Right atrium auricular region (tissue), 2 donors: ENCODE measurements around the gene BMPR1A. TPM values are rescaled to one million over a fixed set of nuclear protein-coding genes. Genes with fewer than 3 reads are reported as not detected.
A peak's percentile ranks its signal among the peaks of the same experiment; 100 is the strongest.

Experiments
- DNase-seq: peaks from one replicate; pipeline ENCODE4 v3.0.0-alpha.2; 2019; ENCODE audit warnings: low spot score
- H3K27ac ChIP-seq, 2 donors: fragments of 200-600 bp; sonication (generic); 1 replicate in 1 of 2; 2 replicates in 1 of 2; pipeline ENCODE4 v1.5.1; 2016 to 2019
- H3K27me3 ChIP-seq, 2 donors: fragments of 200-600 bp; sonication (generic); one replicate each; pipeline versions ENCODE4 v1.5.1 to v1.6.0; 2017 to 2019
- H3K36me3 ChIP-seq: fragments of 200-600 bp; sonication (generic); one replicate; pipeline ENCODE4 v1.5.1; 2016
- H3K4me1 ChIP-seq, 2 donors: fragments of 200-600 bp; sonication (generic); one replicate each; pipeline versions ENCODE4 v1.5.1 to v1.6.0; 2017 to 2019
- H3K4me3 ChIP-seq, 2 donors: fragments of 200-600 bp; sonication (generic); 1 replicate in 1 of 2; 2 replicates in 1 of 2; pipeline ENCODE4 v1.5.1; 2017 to 2019; ENCODE audit warnings: mild to moderate bottlenecking in 1 of 2, moderate library complexity in 1 of 2
- H3K9me3 ChIP-seq, 2 donors: fragments of 200-600 bp; sonication (generic); one replicate each; pipeline ENCODE4 v1.5.1; 2019
- CTCF ChIP-seq, 2 donors: fragments of 200-600 bp; sonication (generic); IDR thresholded peaks; one replicate each; pipeline ENCODE4 v1.5.1; 2019; ENCODE audit warnings: antibody characterized with exemption in 2 of 2
- total RNA-seq, 2 donors: library from RNA; depleted of rRNA; stranded (reverse); fragments of >200 nt; gene quantifications; one replicate each; pipeline ENCODE4 v1.1.0, GENCODE V29; 2016

Gene BMPR1A
- total RNA-seq, 2 donors from 2014 or later = 28.6 to 41.2 TPM

- no peak for TF ChIP-seq CTCF (IDR thresholded peaks at IDR 0.05)
These were observed 122.7 kb downstream of the BMPR1A start for GRCh38 chr10:86878983-86879713.

GRCh38 chr10:86880971-86881370 is 124.6 kb downstream of the BMPR1A start:
- no peak overlapping the region for H3K27ac ChIP-seq
- no peak for DNase-seq
- no peak overlapping the region for H3K4me3 ChIP-seq
- no peaks in the 10 kb centered on the region for H3K27me3 ChIP-seq
- H3K9me3 ChIP-seq = no peaks in the 10 kb centered on the region
- H3K4me1 ChIP-seq = peaks cover 0 to 10% of the 10 kb centered on the region in 2 donors
- H3K36me3 ChIP-seq = peaks cover 6% of the 10 kb centered on the region
- no peak for TF ChIP-seq CTCF (IDR thresholded peaks at IDR 0.05)

More at GRCh38 chr10:86878983-86879713, 122.7 kb downstream of the BMPR1A start:
- Histone ChIP-seq H3K4me1 (peaks cover 0 to 10% of the 10 kb centered on the region in 2 donors), H3K27ac (no peak overlapping the region), H3K36me3 (peaks cover 6% of the 10 kb centered on the region), H3K27me3 (no peaks in the 10 kb centered on the region), H3K9me3 (no peaks in the 10 kb centered on the region), H3K4me3 (no peak overlapping the region)
- DNase-seq = no peak

GRCh38 chr10:86888585-86889381 is 132.4 kb downstream of the BMPR1A start:
- H3K27ac ChIP-seq = peak overlapping the region; percentile 69 to 82
- no peak for DNase-seq
- peaks cover 5% of the 10 kb centered on the region for H3K36me3 ChIP-seq
- H3K4me1 ChIP-seq = peaks cover 0 to 30% of the 10 kb centered on the region in 2 donors
- no peak overlapping the region for H3K4me3 ChIP-seq
- TF ChIP-seq CTCF (IDR thresholded peaks at IDR 0.05) = no peak
- no peaks in the 10 kb centered on the region for H3K9me3 ChIP-seq
- H3K27me3 ChIP-seq = no peaks in the 10 kb centered on the region

GRCh38 chr10:86889997-86890396 is 133.6 kb downstream of the BMPR1A start:
- H3K36me3 ChIP-seq = peaks cover 5% of the 10 kb centered on the region
- peaks cover 0 to 30% of the 10 kb centered on the region in 2 donors for H3K4me1 ChIP-seq
- no peaks in the 10 kb centered on the region for H3K9me3 ChIP-seq
- H3K4me3 ChIP-seq = no peak overlapping the region
- H3K27me3 ChIP-seq = no peaks in the 10 kb centered on the region
- peak overlapping the region in 1 of 2 donors; percentile 82 for H3K27ac ChIP-seq
- no peak for DNase-seq
- TF ChIP-seq CTCF (IDR thresholded peaks at IDR 0.05) = no peak

GRCh38 chr10:86898511-86898910 is 142.1 kb downstream of the BMPR1A start:
- H3K4me1 ChIP-seq = peaks cover 0 to 11% of the 10 kb centered on the region in 2 donors

More at GRCh38 chr10:86898511-86898910, 142.1 kb downstream of the BMPR1A start:
- TF ChIP-seq CTCF (IDR thresholded peaks at IDR 0.05) = no peak
- DNase-seq = no peak
- Histone ChIP-seq H3K9me3 (no peaks in the 10 kb centered on the region), H3K36me3 (peaks cover 5% of the 10 kb centered on the region), H3K4me3 (no peak overlapping the region), H3K27ac (no peak overlapping the region), H3K27me3 (no peaks in the 10 kb centered on the region)
